GM19099 (cell line): ENCODE results near the gene TLN1.

ENCODE experiments used
- POLR2A ChIP-seq: IDR thresholded peaks from 3 replicates; pipeline ENCODE4 v1.6.1; 2011; ENCODE audit warnings: low read depth; ENCODE audit not compliant: insufficient read length; ENCODE audit errors: extremely low read depth

TLN1 gene

GRCh38 chr9:35675732-35676392, 56.1 kb downstream of the TLN1 start:
- TF ChIP-seq POLR2A = no peak

- no peak for TF ChIP-seq POLR2A
Observed at GRCh38 chr9:35675204-35675603, 56.8 kb downstream of the TLN1 start.

GRCh38 chr9:35674025-35674361, 58.0 kb downstream of the TLN1 start:
- TF ChIP-seq POLR2A = no peak

GRCh38 chr9:35673132-35674024, 58.6 kb downstream of the TLN1 start, which contains the start of gene CA9:
Gene CA9, plus strand, starts transcription at chr9:35673928. Its CDS starts 32 bp downstream, at chr9:35673960.
- TF ChIP-seq POLR2A = no peak

- TF ChIP-seq POLR2A = no peak
Observed at GRCh38 chr9:35669331-35670145, 62.5 kb downstream of the TLN1 start.

- TF ChIP-seq POLR2A = no peak
Observed at GRCh38 chr9:35667939-35668338, 64.1 kb downstream of the TLN1 start.

GRCh38 chr9:35666549-35666948, 65.4 kb downstream of the TLN1 start:
- no peak for TF ChIP-seq POLR2A

GRCh38 chr9:35666045-35666444, 66.0 kb downstream of the TLN1 start:
- no peak for TF ChIP-seq POLR2A

- no peak for TF ChIP-seq POLR2A
Observed at GRCh38 chr9:35665471-35665818, 66.5 kb downstream of the TLN1 start.

GRCh38 chr9:35664531-35665470, 67.2 kb downstream of the TLN1 start, which contains the start of gene ARHGEF39:
Gene ARHGEF39, minus strand, starts transcription at chr9:35665195. Its CDS starts 26 bp downstream, at chr9:35665169.
- peak; percentile 80 for TF ChIP-seq POLR2A

GRCh38 chr9:35662437-35662836, 69.6 kb downstream of the TLN1 start:
- no peak for TF ChIP-seq POLR2A

GRCh38 chr9:35661756-35662350, 70.1 kb downstream of the TLN1 start:
- TF ChIP-seq POLR2A = no peak

- TF ChIP-seq POLR2A = no peak
Observed at GRCh38 chr9:35660966-35661415, 71.0 kb downstream of the TLN1 start.

GRCh38 chr9:35659340-35659739, 72.7 kb downstream of the TLN1 start:
- TF ChIP-seq POLR2A = no peak
